ENCODE results near the gene PDE4B. TPM values are rescaled to one million over a fixed set of nuclear protein-coding genes. Genes with fewer than 3 reads are reported as not detected.
A peak's percentile ranks its signal among the peaks of the same experiment; 100 is the strongest.

Gene PDE4B
- total and polyA plus RNA-seq, 10 of the 15 experiments (the other 5 are each of a cell fraction or from before 2014, with no cell fraction given) = 3.0 to 13.2 (median 5.7) TPM

GRCh38 chr1:66374561-66375111, 581.9 kb downstream of the PDE4B start (continued):
- TF ChIP-seq ZNF687 (IDR thresholded peaks at IDR 0.05) (no peak), ZNF207 (IDR thresholded peaks at IDR 0.05; ENCODE audit: borderline replicate concordance) (no peak)

- ChIA-PET RAD21 (ENCODE audit: unreplicated experiment) (interaction anchor here (0.8 to 7.5 kb wide), 25 partner anchors 8 to 133 kb away, joined by 3 to 163 read pairs (median 6); no protein-coding TSS in a partner anchor), SMC1A (ENCODE audit: uncharacterized antibody, unreplicated experiment) (interaction anchor here (0.6 to 23.1 kb wide), 26 partner anchors 8 to 796 kb away, joined by 3 to 463 read pairs (median 6); no protein-coding TSS in a partner anchor), POLR2A (interaction anchor here (0.9 to 3.7 kb wide), 7 partner anchors 8 to 93 kb away, joined by 3 to 19 read pairs (median 7); no protein-coding TSS in a partner anchor), CTCF (interaction anchor here (0.7 to 24.3 kb wide), 24 partner anchors 13 to 133 kb away, joined by 3 to 396 read pairs (median 8); no protein-coding TSS in a partner anchor)
- in situ Hi-C loops (cut with MboI) (loop anchor here (25.0 kb wide), 2 partner anchors 562 to 787 kb away; partner anchors contain the start of gene IL23R), intact Hi-C loops (cut with micrococcal nuclease; ENCODE audit: unreplicated experiment) (loop anchor here (2.0 to 10.0 kb wide), 4 partner anchors 38 to 560 kb away; no protein-coding TSS in a partner anchor)
- Histone ChIP-seq H3K4me1 (ENCODE audit: control insufficient read depth, insufficient read depth, low read length) (peaks cover 68% of the 10 kb centered on the region), H3K36me3 (ENCODE audit: control insufficient read depth in 2 of 2, insufficient read depth in 2 of 2, low read length in 1 of 2) (peaks cover 5% of the 10 kb centered on the region in 2 experiments; a peak in 3 of 4 replicates), H2AFZ (ENCODE audit: control insufficient read depth, low read depth, low read length) (no peak overlapping the region; the same call in 1 of the 2 replicates), H3K4me2 (ENCODE audit: control insufficient read depth, insufficient read depth) (peak overlapping the region; percentile 73), H3K27me3 (replicated peaks in 1 of 2; ENCODE audit: control insufficient read depth in 2 of 2, insufficient read depth in 2 of 2, low read length in 1 of 2) (no peaks in the 10 kb centered on the region), H3K79me2 (ENCODE audit: control insufficient read depth, insufficient read depth, low read length) (no peaks in the 10 kb centered on the region), H3K4me3 (no peak overlapping the region), H3K27ac (ENCODE audit: control insufficient read depth, insufficient read depth) (peak overlapping the region; percentile 92), H3K9me3 (replicated peaks; ENCODE audit: control insufficient read depth, insufficient read depth, low read length) (no peaks in the 10 kb centered on the region; the same call in 2 of the 3 replicates), H4K20me1 (ENCODE audit: control insufficient read depth, insufficient read depth) (no peaks in the 10 kb centered on the region), H3K9ac (ENCODE audit: control insufficient read depth, insufficient read depth, low read length) (peak overlapping the region; percentile 24; the same call in 1 of the 2 replicates)
- BruUV-seq (replicated peaks) = no TSS peak
- 0% methylated on average over 2 of the region's 2 CpGs for WGBS (ENCODE audit: insufficient coverage, insufficient replicate concordance, low lambda C conversion rate, missing lambda C conversion rate)
- FAIRE-seq (no peak), DNase-seq (ENCODE audit: low read depth, low spot score) (no peak), ATAC-seq (peak; percentile 29)
- TF ChIP-seq PAX5 (IDR thresholded peaks at IDR 0.05; ENCODE audit: borderline replicate concordance, low read depth, low read length) (no peak), SMC3 (IDR thresholded peaks at IDR 0.05; ENCODE audit: borderline replicate concordance, low read length) (peak; percentile 52; the same call in 1 of the 2 replicates), GATAD2B (conservative IDR thresholded peaks at IDR 0.05; ENCODE audit: low read depth) (no peak), E2F8 (IDR thresholded peaks at IDR 0.05; ENCODE audit: low read depth, partially characterized antibody) (no peak), JUNB (IDR thresholded peaks at IDR 0.05) (no peak), CTCF (IDR thresholded peaks at IDR 0.05 in 2 of 3, conservative IDR thresholded peaks at IDR 0.05 in 1 of 3; ENCODE audit: control insufficient read depth in 2 of 3, extremely low read depth in 1 of 3, insufficient read depth in 1 of 3, low read depth in 3 of 3, low read length in 3 of 3) (peak; percentile 12 to 43 (median 31); a peak in 3 of 6 replicates), MYB (IDR thresholded peaks at IDR 0.05; ENCODE audit: borderline replicate concordance, low read depth, low read length) (no peak), SMARCA5 (IDR thresholded peaks at IDR 0.05) (peak; percentile 39; the same call in 1 of the 2 replicates), MXI1 (IDR thresholded peaks at IDR 0.05; ENCODE audit: low read depth, low read length) (no peak)
These were observed 582.4 kb downstream of the PDE4B start for GRCh38 chr1:66375125-66375524.

Measured in GM12878 (cell line).